ENCODE results near the gene ID3. TPM values are rescaled to one million over a fixed set of nuclear protein-coding genes. Genes with fewer than 3 reads are reported as not detected.

The ID3 gene
- total RNA-seq, 1 experiment from 2014 or later: 119 TPM

DNA sequence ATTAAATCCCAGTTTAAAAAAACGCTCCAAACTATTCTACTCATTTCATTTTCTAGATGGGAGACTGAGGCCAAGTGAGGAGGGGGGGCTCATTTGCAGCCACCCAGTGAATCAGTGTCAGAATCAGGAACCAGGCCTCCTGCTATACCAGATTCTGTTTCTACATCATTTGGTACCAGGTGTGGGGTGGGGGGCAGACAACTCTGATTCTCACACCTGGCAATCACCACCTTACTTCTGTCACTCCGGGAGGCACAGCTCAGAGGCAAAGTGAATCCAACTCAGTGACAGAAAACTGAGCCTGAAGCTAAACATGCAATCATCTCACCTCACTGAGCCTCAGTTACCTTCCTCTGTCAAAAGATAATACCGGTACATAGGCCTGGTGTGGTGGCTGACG lies 23.5 kb upstream of the ID3 start:
- no CpG with 5 or more reads among the region's 4 CpGs for WGBS (ENCODE audit: extremely low coverage, insufficient read length, low lambda C conversion rate)
- peaks cover 9% of the 10 kb centered on the region in 2 experiments for H3K4me1 Mint-ChIP-seq

More for the DNA sequence above, 23.5 kb upstream of the ID3 start:
- H3K18ac ChIP-seq (ENCODE audit: insufficient read length, low read depth, low read length): no peak overlapping the region
- TF ChIP-seq, protein P1, sequence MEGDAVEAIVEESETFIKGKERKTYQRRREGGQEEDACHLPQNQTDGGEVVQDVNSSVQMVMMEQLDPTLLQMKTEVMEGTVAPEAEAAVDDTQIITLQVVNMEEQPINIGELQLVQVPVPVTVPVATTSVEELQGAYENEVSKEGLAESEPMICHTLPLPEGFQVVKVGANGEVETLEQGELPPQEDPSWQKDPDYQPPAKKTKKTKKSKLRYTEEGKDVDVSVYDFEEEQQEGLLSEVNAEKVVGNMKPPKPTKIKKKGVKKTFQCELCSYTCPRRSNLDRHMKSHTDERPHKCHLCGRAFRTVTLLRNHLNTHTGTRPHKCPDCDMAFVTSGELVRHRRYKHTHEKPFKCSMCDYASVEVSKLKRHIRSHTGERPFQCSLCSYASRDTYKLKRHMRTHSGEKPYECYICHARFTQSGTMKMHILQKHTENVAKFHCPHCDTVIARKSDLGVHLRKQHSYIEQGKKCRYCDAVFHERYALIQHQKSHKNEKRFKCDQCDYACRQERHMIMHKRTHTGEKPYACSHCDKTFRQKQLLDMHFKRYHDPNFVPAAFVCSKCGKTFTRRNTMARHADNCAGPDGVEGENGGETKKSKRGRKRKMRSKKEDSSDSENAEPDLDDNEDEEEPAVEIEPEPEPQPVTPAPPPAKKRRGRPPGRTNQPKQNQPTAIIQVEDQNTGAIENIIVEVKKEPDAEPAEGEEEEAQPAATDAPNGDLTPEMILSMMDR (conservative IDR thresholded peaks at IDR 0.05): no peak
- no peak overlapping the region for H2BK15ac ChIP-seq (ENCODE audit: low read depth, low read length)
- no peak overlapping the region for H3K14ac ChIP-seq (ENCODE audit: insufficient read depth, low read length)
- Mint-ChIP-seq H3K27me3 (ENCODE audit: low read depth) (peaks cover 1% of the 10 kb centered on the region; the same call in 1 of the 2 replicates), H3K36me3 (ENCODE audit: insufficient read depth in 1 of 3, low read depth in 3 of 3) (no peaks in the 10 kb centered on the region; a peak in 1 of 7 replicates), H3K27ac (no peak overlapping the region), H3K9me3 (no peaks in the 10 kb centered on the region), H3K4me3 (no peak overlapping the region; a peak in 1 of 5 replicates)
- H3K9me3 ChIP-seq (ENCODE audit: control insufficient read depth, low read depth, low read length): no peaks in the 10 kb centered on the region
- no peak overlapping the region for H2BK5ac ChIP-seq (ENCODE audit: insufficient read length, low read length)
- H4K5ac ChIP-seq (ENCODE audit: insufficient read length, low read depth, low read length): no peak overlapping the region
- no peak overlapping the region for H3K4ac ChIP-seq (ENCODE audit: low read depth, low read length)
- H3K23ac ChIP-seq (ENCODE audit: insufficient read length, low read depth, low read length): no peak overlapping the region
- DNase-seq: no peak
- H3K56ac ChIP-seq (ENCODE audit: insufficient read length, low read depth, low read length): no peak overlapping the region
- H3K79me1 ChIP-seq (ENCODE audit: insufficient read depth, low read depth, low read length, poor library complexity, severe bottlenecking): no peaks in the 10 kb centered on the region
- H3K79me2 ChIP-seq (ENCODE audit: insufficient read depth, low read length): no peaks in the 10 kb centered on the region
- no peak overlapping the region for H2BK20ac ChIP-seq (ENCODE audit: low read depth, low read length, poor library complexity, severe bottlenecking)
- H2AK5ac ChIP-seq (ENCODE audit: insufficient read length, low read length): no peak overlapping the region
- H2BK120ac ChIP-seq (ENCODE audit: low read depth, low read length, poor library complexity, severe bottlenecking): no peak overlapping the region
- no peaks in the 10 kb centered on the region for H4K20me1 ChIP-seq (ENCODE audit: control insufficient read depth, insufficient read depth, insufficient read length)
- H3K23me2 ChIP-seq (ENCODE audit: insufficient read length, low read depth, low read length, poor library complexity, severe bottlenecking): no peaks in the 10 kb centered on the region
- 0 out of 2 replicates have a peak, but pooled peaks cover 2% of the 10 kb centered on the region for H3K4me1 ChIP-seq (ENCODE audit: insufficient read depth, low read length)
- H4K91ac ChIP-seq (ENCODE audit: insufficient read length, low read depth, low read length): no peak overlapping the region
- H2BK12ac ChIP-seq (ENCODE audit: insufficient read length, low read depth, low read length): no peak overlapping the region
- H4K8ac ChIP-seq (replicated peaks; ENCODE audit: insufficient read length, low read depth, low read length): no peak overlapping the region
- no peak overlapping the region for H3K9ac ChIP-seq (ENCODE audit: extremely low read depth, insufficient read length, low read length)
- no peak overlapping the region for H3K27ac ChIP-seq (ENCODE audit: insufficient read length, low read depth, low read length)
- H3K27me3 ChIP-seq (ENCODE audit: insufficient read depth, low read length): no peaks in the 10 kb centered on the region
- no peak overlapping the region for H2AFZ ChIP-seq (ENCODE audit: low read length)
- H3T11ph ChIP-seq (ENCODE audit: low read length): no peak overlapping the region
- H3K4me2 ChIP-seq (ENCODE audit: insufficient read depth, insufficient read length, low read length): no peak overlapping the region
